NCI-H2081 (cell line): ENCODE data around the gene CHAF1A.
A peak's percentile ranks its signal among the peaks of the same experiment; 100 is the strongest.

Experiments used
- DNase-seq, 2 experiments: peaks; one replicate each; lab custom pipeline; 2025; lab: John Stamatoyannopoulos, UW

CHAF1A gene

GRCh38 chr19:4456476-4456842, 54.0 kb downstream of the CHAF1A start:
- no peak for DNase-seq

- DNase-seq = no peak
These were observed 54.6 kb downstream of the CHAF1A start for GRCh38 chr19:4456843-4457653.

- DNase-seq = peak; percentile 96 to 98
These were observed 55.4 kb downstream of the CHAF1A start, which contains the start of gene UBXN6 for GRCh38 chr19:4457654-4458395. UBXN6 (minus strand) TSS chr19:4457794; CDS start chr19:4457697, 97 bp downstream.

- DNase-seq = no peak
These were observed 62.6 kb downstream of the CHAF1A start for GRCh38 chr19:4464815-4465581.

- DNase-seq = no peak
These were observed 65.4 kb downstream of the CHAF1A start for GRCh38 chr19:4467835-4468234.

- DNase-seq = peak; percentile 100
These were observed 69.1 kb downstream of the CHAF1A start for GRCh38 chr19:4471403-4472173.

GRCh38 chr19:4472174-4472974, 69.9 kb downstream of the CHAF1A start, which contains the start of gene HDGFL2:
HDGFL2 (plus strand) TSS chr19:4472297; CDS start chr19:4472351, 54 bp downstream.
- DNase-seq = no peak

- DNase-seq = no peak
These were observed 70.7 kb downstream of the CHAF1A start for GRCh38 chr19:4473011-4473762.

- DNase-seq = no peak
These were observed 71.5 kb downstream of the CHAF1A start for GRCh38 chr19:4473763-4474513.

- peak; percentile 84 to 85 for DNase-seq
These were observed 72.1 kb downstream of the CHAF1A start for GRCh38 chr19:4474514-4475022.

GRCh38 chr19:4477034-4477801, 74.8 kb downstream of the CHAF1A start:
- DNase-seq = no peak

- no peak for DNase-seq
These were observed 80.4 kb downstream of the CHAF1A start for GRCh38 chr19:4482721-4483364.

- DNase-seq = no peak
These were observed 80.9 kb downstream of the CHAF1A start for GRCh38 chr19:4483385-4483784.

GRCh38 chr19:4487572-4487971, 85.1 kb downstream of the CHAF1A start:
- no peak for DNase-seq

- no peak for DNase-seq
These were observed 86.1 kb downstream of the CHAF1A start for GRCh38 chr19:4488496-4488895.

GRCh38 chr19:4491446-4491845, 89.0 kb downstream of the CHAF1A start:
- DNase-seq = no peak

- no peak for DNase-seq
These were observed 90.1 kb downstream of the CHAF1A start for GRCh38 chr19:4492337-4493103.
